ENCODE data around the gene TRIM2. TPM values are rescaled to one million over a fixed set of nuclear protein-coding genes. Genes with fewer than 3 reads are reported as not detected.
A peak's percentile ranks its signal among the peaks of the same experiment; 100 is the strongest.

TRIM2 gene
- total and polyA plus RNA-seq, 10 of the 15 experiments (the other 5 are each of a cell fraction or from before 2014, with no cell fraction given): 0.06 to 0.19 (median 0.15) TPM; not detected in 3

DNA sequence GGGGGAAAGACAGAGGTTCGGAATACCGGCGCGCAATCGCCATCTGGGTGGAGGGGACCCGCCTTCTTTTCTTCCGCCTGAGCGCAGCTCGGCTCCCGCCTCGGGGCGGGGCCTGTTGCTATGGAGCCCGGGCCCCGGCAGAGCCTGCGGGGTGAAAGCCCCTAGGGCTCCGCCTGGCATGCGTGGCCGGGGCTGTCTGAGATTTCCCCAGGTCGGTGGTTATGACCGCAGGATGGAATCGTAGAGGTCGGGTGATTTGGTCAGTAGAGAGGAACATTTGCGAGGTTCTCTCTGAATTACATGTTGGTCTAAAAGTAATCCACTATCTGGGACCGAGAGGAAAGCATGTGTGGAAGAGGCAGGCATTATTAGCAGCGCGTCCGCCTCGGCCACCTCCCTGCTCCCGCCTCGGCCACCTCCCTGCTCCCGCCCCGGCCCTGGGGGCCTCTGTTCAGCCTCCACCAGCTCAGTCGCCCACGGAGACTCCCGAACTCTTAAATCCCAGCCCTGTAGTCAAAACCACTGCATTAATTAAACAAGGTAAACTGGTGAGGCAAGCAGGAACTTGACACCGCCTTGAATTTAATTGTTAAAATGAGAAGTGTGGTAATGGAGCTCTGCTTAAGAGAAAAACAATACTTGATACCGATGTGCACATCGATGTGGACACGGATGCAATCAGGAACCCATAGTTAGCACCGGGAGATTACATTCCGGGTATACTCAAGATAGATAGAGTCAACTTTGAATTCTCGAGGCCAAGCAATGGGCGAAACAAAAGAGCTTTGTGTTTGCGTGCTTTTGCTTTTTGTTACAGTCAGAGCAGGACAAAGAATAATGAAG is 45.2 kb downstream of the TRIM2 start (continued):
- TF ChIP-seq RELB (IDR thresholded peaks at IDR 0.05; ENCODE audit: low read depth) (peak; percentile 63), MXI1 (IDR thresholded peaks at IDR 0.05; ENCODE audit: low read depth, low read length) (peak; percentile 87), JUND (IDR thresholded peaks at IDR 0.05; ENCODE audit: low read depth, low read length) (no peak), DPF2 (IDR thresholded peaks at IDR 0.05) (0 out of 2 replicates have a peak, but pooled peaks have one; percentile 33), POLR2A (IDR thresholded peaks at IDR 0.05; ENCODE audit: low read depth, low read length) (peak; percentile 17; the same call in 1 of the 2 replicates), RELA (IDR thresholded peaks at IDR 0.05; ENCODE audit: borderline replicate concordance, partially characterized antibody) (peak; percentile 16), STAT1 (conservative IDR thresholded peaks at IDR 0.05) (no peak)

DNA sequence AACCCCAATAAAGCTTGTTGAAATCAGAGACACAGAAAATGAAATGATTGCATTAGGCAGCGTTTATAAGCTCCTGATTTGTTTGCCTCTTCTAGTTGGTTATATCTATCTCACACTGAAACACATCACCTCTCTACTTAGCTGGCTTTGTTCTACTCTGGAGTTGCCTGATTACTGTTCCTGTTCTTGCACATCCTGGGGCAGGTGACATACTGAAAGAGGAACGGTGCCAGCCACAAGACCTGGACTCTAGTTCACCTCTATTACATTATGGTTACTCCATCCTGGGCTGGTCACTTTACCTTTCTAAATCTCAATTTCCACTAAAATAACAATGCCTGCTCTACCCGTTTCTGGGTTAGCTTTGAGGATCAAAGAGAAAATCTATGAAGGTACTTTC is 47.9 kb downstream of the TRIM2 start:
- H2AFZ ChIP-seq (ENCODE audit: control insufficient read depth, low read depth, low read length): no peak overlapping the region
- no peaks in the 10 kb centered on the region; a peak in 1 of 4 replicates for H3K27me3 ChIP-seq (replicated peaks in 1 of 2; ENCODE audit: control insufficient read depth in 2 of 2, insufficient read depth in 2 of 2, low read length in 1 of 2)
- no peaks in the 10 kb centered on the region for H4K20me1 ChIP-seq (ENCODE audit: control insufficient read depth, insufficient read depth)
- ATAC-seq (peak; percentile 51), DNase-seq (ENCODE audit: low read depth, low spot score) (peak; percentile 19), FAIRE-seq (no peak)
- ChIA-PET CTCF (interaction anchor here (0.8 to 1.3 kb wide), 3 partner anchors 10 to 65 kb away, joined by 3 read pairs; no protein-coding TSS in a partner anchor), SMC1A (ENCODE audit: uncharacterized antibody, unreplicated experiment) (interaction anchor here (1.1 kb wide), 1 partner anchor 11 kb away, joined by 3 read pairs; no protein-coding TSS in a partner anchor), RAD21 (ENCODE audit: unreplicated experiment) (interaction anchor here (0.6 kb wide), 1 partner anchor 66 kb away, joined by 3 read pairs; no protein-coding TSS in a partner anchor), POLR2A (no interaction called here)
- H3K36me3 ChIP-seq (ENCODE audit: control insufficient read depth in 2 of 2, insufficient read depth in 2 of 2, low read length in 1 of 2): no peaks in the 10 kb centered on the region
- BruUV-seq (replicated peaks): no TSS peak
- H3K4me3 ChIP-seq: no peak overlapping the region
- H3K4me2 ChIP-seq (ENCODE audit: control insufficient read depth, insufficient read depth): no peak overlapping the region
- H3K4me1 ChIP-seq (ENCODE audit: control insufficient read depth, insufficient read depth, low read length): peaks cover 11% of the 10 kb centered on the region
- TF ChIP-seq ZNF687 (IDR thresholded peaks at IDR 0.05): no peak
- peak; percentile 44; the same call in 1 of the 2 replicates for TF ChIP-seq SPI1 (IDR thresholded peaks at IDR 0.05; ENCODE audit: borderline replicate concordance, insufficient read depth, low read depth, low read length)
- TF ChIP-seq, protein P1, sequence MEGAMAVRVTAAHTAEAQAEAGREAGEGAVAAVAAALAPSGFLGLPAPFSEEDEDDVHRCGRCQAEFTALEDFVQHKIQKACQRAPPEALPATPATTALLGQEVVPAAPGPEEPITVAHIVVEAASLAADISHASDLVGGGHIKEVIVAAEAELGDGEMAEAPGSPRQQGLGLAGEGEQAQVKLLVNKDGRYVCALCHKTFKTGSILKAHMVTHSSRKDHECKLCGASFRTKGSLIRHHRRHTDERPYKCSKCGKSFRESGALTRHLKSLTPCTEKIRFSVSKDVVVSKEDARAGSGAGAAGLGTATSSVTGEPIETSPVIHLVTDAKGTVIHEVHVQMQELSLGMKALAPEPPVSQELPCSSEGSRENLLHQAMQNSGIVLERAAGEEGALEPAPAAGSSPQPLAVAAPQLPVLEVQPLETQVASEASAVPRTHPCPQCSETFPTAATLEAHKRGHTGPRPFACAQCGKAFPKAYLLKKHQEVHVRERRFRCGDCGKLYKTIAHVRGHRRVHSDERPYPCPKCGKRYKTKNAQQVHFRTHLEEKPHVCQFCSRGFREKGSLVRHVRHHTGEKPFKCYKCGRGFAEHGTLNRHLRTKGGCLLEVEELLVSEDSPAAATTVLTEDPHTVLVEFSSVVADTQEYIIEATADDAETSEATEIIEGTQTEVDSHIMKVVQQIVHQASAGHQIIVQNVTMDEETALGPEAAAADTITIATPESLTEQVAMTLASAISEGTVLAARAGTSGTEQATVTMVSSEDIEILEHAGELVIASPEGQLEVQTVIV (IDR thresholded peaks at IDR 0.05; ENCODE audit: borderline replicate concordance, partially characterized antibody): no peak
- no peaks in the 10 kb centered on the region for H3K9me3 ChIP-seq (replicated peaks; ENCODE audit: control insufficient read depth, insufficient read depth, low read length)
- H3K27ac ChIP-seq (ENCODE audit: control insufficient read depth, insufficient read depth): no peak overlapping the region
- no peak overlapping the region for H3K9ac ChIP-seq (ENCODE audit: control insufficient read depth, insufficient read depth, low read length)
- in situ Hi-C loops (cut with MboI): no loop called here
- no peaks in the 10 kb centered on the region for H3K79me2 ChIP-seq (ENCODE audit: control insufficient read depth, insufficient read depth, low read length)
- 20% methylated on average over 3 of the region's 3 CpGs for WGBS (ENCODE audit: insufficient coverage, insufficient replicate concordance, low lambda C conversion rate, missing lambda C conversion rate)
- intact Hi-C loops (cut with micrococcal nuclease; ENCODE audit: unreplicated experiment): no loop called here
